ENCODE results near the gene LMBR1.

DNA sequence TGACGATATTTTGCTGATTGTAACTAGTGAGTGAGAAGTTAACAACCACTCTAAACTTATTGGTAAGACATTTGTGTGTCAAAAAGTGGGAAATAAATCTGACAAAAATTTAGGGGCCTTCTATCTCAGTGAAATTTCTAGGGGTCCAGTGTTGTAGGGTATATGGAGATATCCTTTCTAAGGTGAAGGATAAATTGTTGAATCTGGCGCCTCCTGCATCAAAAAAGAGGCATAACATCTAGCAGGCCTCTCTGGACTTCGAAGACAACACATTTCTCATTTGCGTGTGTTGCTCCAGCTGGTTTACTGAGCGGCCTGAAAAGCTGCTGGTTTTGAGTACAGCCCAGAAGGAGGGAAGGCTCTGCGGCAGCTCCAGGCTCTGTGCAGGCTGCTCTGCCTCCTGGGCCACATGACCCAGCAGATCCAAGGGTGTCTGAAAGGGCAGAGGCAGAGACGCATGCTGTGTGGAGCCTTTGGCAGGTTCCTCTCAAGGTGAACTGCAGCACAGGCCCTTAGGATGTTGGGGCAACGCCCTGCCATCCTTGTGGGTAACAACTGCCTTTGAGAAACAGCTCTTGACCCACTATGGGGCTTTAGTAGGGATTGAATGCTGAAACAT, 72.4 kb downstream of the LMBR1 start:
- TF ChIP-seq, protein P1, sequence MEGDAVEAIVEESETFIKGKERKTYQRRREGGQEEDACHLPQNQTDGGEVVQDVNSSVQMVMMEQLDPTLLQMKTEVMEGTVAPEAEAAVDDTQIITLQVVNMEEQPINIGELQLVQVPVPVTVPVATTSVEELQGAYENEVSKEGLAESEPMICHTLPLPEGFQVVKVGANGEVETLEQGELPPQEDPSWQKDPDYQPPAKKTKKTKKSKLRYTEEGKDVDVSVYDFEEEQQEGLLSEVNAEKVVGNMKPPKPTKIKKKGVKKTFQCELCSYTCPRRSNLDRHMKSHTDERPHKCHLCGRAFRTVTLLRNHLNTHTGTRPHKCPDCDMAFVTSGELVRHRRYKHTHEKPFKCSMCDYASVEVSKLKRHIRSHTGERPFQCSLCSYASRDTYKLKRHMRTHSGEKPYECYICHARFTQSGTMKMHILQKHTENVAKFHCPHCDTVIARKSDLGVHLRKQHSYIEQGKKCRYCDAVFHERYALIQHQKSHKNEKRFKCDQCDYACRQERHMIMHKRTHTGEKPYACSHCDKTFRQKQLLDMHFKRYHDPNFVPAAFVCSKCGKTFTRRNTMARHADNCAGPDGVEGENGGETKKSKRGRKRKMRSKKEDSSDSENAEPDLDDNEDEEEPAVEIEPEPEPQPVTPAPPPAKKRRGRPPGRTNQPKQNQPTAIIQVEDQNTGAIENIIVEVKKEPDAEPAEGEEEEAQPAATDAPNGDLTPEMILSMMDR (IDR thresholded peaks at IDR 0.05; ENCODE audit: insufficient read depth, low read depth, low read length): peak; percentile 23
- TF ChIP-seq EZH2 (IDR thresholded peaks at IDR 0.05; ENCODE audit: insufficient read depth, low read length): no peak

Data from astrocyte (in vitro differentiated cells and primary cell).